GM15510 (cell line): ENCODE results near the gene NUB1.

Experiments
- POLR2A ChIP-seq: IDR thresholded peaks from 3 replicates; pipeline ENCODE4 v1.6.1; 2011; ENCODE audit warnings: borderline replicate concordance; ENCODE audit not compliant: insufficient read length; ENCODE audit errors: extremely low read depth

Gene NUB1

GRCh38 chr7:151377406-151377805 lies 35.8 kb downstream of the NUB1 start:
- TF ChIP-seq POLR2A: no peak

- TF ChIP-seq POLR2A: no peak
These were observed 36.4 kb downstream of the NUB1 start for GRCh38 chr7:151378011-151378410.

- no peak for TF ChIP-seq POLR2A
These were observed 37.0 kb downstream of the NUB1 start for GRCh38 chr7:151378496-151379192.

GRCh38 chr7:151379193-151379520 lies 37.5 kb downstream of the NUB1 start:
- TF ChIP-seq POLR2A: no peak

GRCh38 chr7:151379534-151380198 lies 38.1 kb downstream of the NUB1 start:
- no peak for TF ChIP-seq POLR2A

- TF ChIP-seq POLR2A: no peak
These were observed 38.8 kb downstream of the NUB1 start for GRCh38 chr7:151380199-151381097.

- no peak for TF ChIP-seq POLR2A
These were observed 39.4 kb downstream of the NUB1 start for GRCh38 chr7:151381098-151381347.

- no peak for TF ChIP-seq POLR2A
These were observed 39.9 kb downstream of the NUB1 start for GRCh38 chr7:151381348-151382078.

- no peak for TF ChIP-seq POLR2A
These were observed 40.7 kb downstream of the NUB1 start for GRCh38 chr7:151382079-151382885.

GRCh38 chr7:151383638-151384351 lies 42.2 kb downstream of the NUB1 start:
- no peak for TF ChIP-seq POLR2A

GRCh38 chr7:151384352-151384697 lies 42.7 kb downstream of the NUB1 start:
- no peak for TF ChIP-seq POLR2A

- TF ChIP-seq POLR2A: no peak
These were observed 43.4 kb downstream of the NUB1 start for GRCh38 chr7:151384776-151385625.

- no peak for TF ChIP-seq POLR2A
These were observed 44.2 kb downstream of the NUB1 start for GRCh38 chr7:151385626-151386300.
